A549 (cell line): ENCODE results near the gene TPSAB1.

ENCODE experiments used
- CBX8 ChIP-seq: fragments of 200-600 bp; sonication (generic); IDR thresholded peaks from 2 replicates; pipeline ENCODE4 v1.6.1; 2016
- CTCF ChIP-seq: fragments of >200 bp; sonication (Bioruptor Twin); formaldehyde crosslinking; IDR thresholded peaks from 3 replicates; pipeline ENCODE4 v1.5.1; 2016
- EP300 ChIP-seq, 2 experiments: fragments of >200 bp; sonication (Bioruptor Twin); formaldehyde crosslinking; IDR thresholded peaks; 2 replicates in 1 of 2; 3 replicates in 1 of 2; pipeline ENCODE4 v1.6.1; 2016 to 2017
- ESRRA ChIP-seq: fragments of 150-350 bp; IDR thresholded peaks from 2 replicates; pipeline ENCODE4 v1.6.1; 2014; ENCODE audit warnings: mild to moderate bottlenecking, low read length, borderline replicate concordance
- FOSL2 ChIP-seq, 2 experiments: fragments of 450-650 bp in 1 of 2; fragments of >200 bp in 1 of 2; sonication (Bioruptor Twin) in 1 of 2; formaldehyde crosslinking; IDR thresholded peaks; 2 replicates each; pipeline versions ENCODE4 v1.5.0 to v1.6.1; 2016 to 2020; ENCODE audit warnings: mild to moderate bottlenecking in 1 of 2, moderate library complexity in 1 of 2
- NPAS2 ChIP-seq: fragments of 250-450 bp; sonication (Bioruptor Pico); IDR thresholded peaks from 2 replicates; pipeline ENCODE4 v1.8.0; 2022; ENCODE audit warnings: mild to moderate bottlenecking, moderate library complexity, borderline replicate concordance
- POLR2A ChIP-seq: IDR thresholded peaks from 2 replicates; pipeline ENCODE4 v1.6.1; 2012; ENCODE audit warnings: mild to moderate bottlenecking, low read length
- RAD21 ChIP-seq, 2 experiments: fragments of >200 bp in 1 of 2; sonication (Bioruptor Twin) in 1 of 2; formaldehyde crosslinking in 1 of 2; IDR thresholded peaks in 1 of 2; conservative IDR thresholded peaks in 1 of 2; 2 replicates in 1 of 2; 3 replicates in 1 of 2; pipeline ENCODE4 v1.6.1; 2012 to 2018; ENCODE audit warnings: inconsistent platforms in 1 of 2
- RCOR1 ChIP-seq: fragments of 150-350 bp; IDR thresholded peaks from 2 replicates; pipeline ENCODE4 v1.6.1; 2014; ENCODE audit warnings: antibody characterized with exemption, low read length, low read depth
- USF2 ChIP-seq: fragments of 450-650 bp; IDR thresholded peaks from 2 replicates; pipeline ENCODE4 v1.6.1; 2014; ENCODE audit warnings: antibody characterized with exemption
- TF ChIP-seq, protein P1 (sequence below): IDR thresholded peaks from 2 replicates; pipeline ENCODE4 v1.6.1; 2012
- TF ChIP-seq, protein P2 (sequence below): fragments of 200-600 bp; sonication (generic); IDR thresholded peaks from 2 replicates; pipeline ENCODE4 v1.6.1; 2016; ENCODE audit warnings: antibody characterized with exemption, mild to moderate bottlenecking, moderate library complexity

- TF ChIP-seq CBX8 (no peak), FOSL2 (IDR thresholded peaks at IDR 0.05) (no peak), FOSL2 (CRISPR knock-in tag; IDR thresholded peaks at IDR 0.05) (no peak), RAD21 (conservative IDR thresholded peaks at IDR 0.05 in 1 of 2, IDR thresholded peaks at IDR 0.05 in 1 of 2) (no peak), CTCF (no peak), EP300 (IDR thresholded peaks at IDR 0.05) (no peak), POLR2A (no peak), ESRRA (no peak), NPAS2 (no peak), RCOR1 (no peak), USF2 (no peak)
- TF ChIP-seq, protein P1, sequence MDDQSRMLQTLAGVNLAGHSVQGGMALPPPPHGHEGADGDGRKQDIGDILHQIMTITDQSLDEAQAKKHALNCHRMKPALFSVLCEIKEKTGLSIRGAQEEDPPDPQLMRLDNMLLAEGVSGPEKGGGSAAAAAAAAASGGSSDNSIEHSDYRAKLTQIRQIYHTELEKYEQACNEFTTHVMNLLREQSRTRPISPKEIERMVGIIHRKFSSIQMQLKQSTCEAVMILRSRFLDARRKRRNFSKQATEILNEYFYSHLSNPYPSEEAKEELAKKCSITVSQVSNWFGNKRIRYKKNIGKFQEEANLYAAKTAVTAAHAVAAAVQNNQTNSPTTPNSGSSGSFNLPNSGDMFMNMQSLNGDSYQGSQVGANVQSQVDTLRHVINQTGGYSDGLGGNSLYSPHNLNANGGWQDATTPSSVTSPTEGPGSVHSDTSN = no peak
- TF ChIP-seq, protein P2, sequence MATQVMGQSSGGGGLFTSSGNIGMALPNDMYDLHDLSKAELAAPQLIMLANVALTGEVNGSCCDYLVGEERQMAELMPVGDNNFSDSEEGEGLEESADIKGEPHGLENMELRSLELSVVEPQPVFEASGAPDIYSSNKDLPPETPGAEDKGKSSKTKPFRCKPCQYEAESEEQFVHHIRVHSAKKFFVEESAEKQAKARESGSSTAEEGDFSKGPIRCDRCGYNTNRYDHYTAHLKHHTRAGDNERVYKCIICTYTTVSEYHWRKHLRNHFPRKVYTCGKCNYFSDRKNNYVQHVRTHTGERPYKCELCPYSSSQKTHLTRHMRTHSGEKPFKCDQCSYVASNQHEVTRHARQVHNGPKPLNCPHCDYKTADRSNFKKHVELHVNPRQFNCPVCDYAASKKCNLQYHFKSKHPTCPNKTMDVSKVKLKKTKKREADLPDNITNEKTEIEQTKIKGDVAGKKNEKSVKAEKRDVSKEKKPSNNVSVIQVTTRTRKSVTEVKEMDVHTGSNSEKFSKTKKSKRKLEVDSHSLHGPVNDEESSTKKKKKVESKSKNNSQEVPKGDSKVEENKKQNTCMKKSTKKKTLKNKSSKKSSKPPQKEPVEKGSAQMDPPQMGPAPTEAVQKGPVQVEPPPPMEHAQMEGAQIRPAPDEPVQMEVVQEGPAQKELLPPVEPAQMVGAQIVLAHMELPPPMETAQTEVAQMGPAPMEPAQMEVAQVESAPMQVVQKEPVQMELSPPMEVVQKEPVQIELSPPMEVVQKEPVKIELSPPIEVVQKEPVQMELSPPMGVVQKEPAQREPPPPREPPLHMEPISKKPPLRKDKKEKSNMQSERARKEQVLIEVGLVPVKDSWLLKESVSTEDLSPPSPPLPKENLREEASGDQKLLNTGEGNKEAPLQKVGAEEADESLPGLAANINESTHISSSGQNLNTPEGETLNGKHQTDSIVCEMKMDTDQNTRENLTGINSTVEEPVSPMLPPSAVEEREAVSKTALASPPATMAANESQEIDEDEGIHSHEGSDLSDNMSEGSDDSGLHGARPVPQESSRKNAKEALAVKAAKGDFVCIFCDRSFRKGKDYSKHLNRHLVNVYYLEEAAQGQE = no peak
Measured at GRCh38 chr16:1210461-1210860, 30.0 kb upstream of the TPSAB1 start.
